ENCODE results near the gene HBD.

GRCh38 chr11:5223686-5224085 lies 10.6 kb downstream of the HBD start:
- TF ChIP-seq NFRKB (IDR thresholded peaks at IDR 0.05) (no peak), FOXA1 (IDR thresholded peaks at IDR 0.05) (no peak), FOXM1 (IDR thresholded peaks at IDR 0.05; ENCODE audit: borderline replicate concordance) (no peak), ZNF384 (IDR thresholded peaks at IDR 0.05) (no peak), PKNOX1 (IDR thresholded peaks at IDR 0.05) (no peak), ELF4 (IDR thresholded peaks at IDR 0.05) (no peak), SP1 (IDR thresholded peaks at IDR 0.05) (no peak), FOXK2 (IDR thresholded peaks at IDR 0.05) (no peak)
